Limb (tissue), 2 donors: ENCODE results near the gene STX2.
A peak's percentile ranks its signal among the peaks of the same experiment; 100 is the strongest.
"Not testable (repeated sequence)": the region's sequence is repeated elsewhere in the genome, so short reads cannot be mapped to it uniquely, and the experiment has no call there.

Experiments
- DNase-seq, 2 donors: peaks; one replicate each; pipeline ENCODE4 v3.0.0-alpha.2; 2016; ENCODE audit errors: extremely low spot score in 2 of 2

The STX2 gene

GRCh38 chr12:130800312-130800711 lies 38.7 kb downstream of the STX2 start:
- DNase-seq = no peak

- DNase-seq = no peak
These were observed 40.0 kb downstream of the STX2 start for GRCh38 chr12:130799051-130799450.

- no peak for DNase-seq
These were observed 41.9 kb downstream of the STX2 start for GRCh38 chr12:130796985-130797686.

- DNase-seq = no peak
These were observed 43.1 kb downstream of the STX2 start for GRCh38 chr12:130795906-130796305.

- no peak for DNase-seq
These were observed 45.5 kb downstream of the STX2 start for GRCh38 chr12:130793554-130793849.

GRCh38 chr12:130792821-130793553 lies 46.1 kb downstream of the STX2 start:
- no peak for DNase-seq

- no peak for DNase-seq
These were observed 47.4 kb downstream of the STX2 start for GRCh38 chr12:130791629-130792028.

- DNase-seq = no peak
These were observed 50.5 kb downstream of the STX2 start for GRCh38 chr12:130788515-130788914.

GRCh38 chr12:130787445-130788410 lies 51.3 kb downstream of the STX2 start:
- DNase-seq = no peak

GRCh38 chr12:130787041-130787440 lies 52.0 kb downstream of the STX2 start:
- DNase-seq = no peak

- no peak for DNase-seq
These were observed 55.8 kb downstream of the STX2 start for GRCh38 chr12:130783110-130783715.

GRCh38 chr12:130782245-130782644 lies 56.8 kb downstream of the STX2 start:
- DNase-seq = not testable (repeated sequence)

- DNase-seq = no peak
These were observed 58.0 kb downstream of the STX2 start for GRCh38 chr12:130780880-130781575.

- DNase-seq = no peak
These were observed 58.7 kb downstream of the STX2 start for GRCh38 chr12:130780325-130780724.

GRCh38 chr12:130778776-130779175 lies 60.3 kb downstream of the STX2 start:
- DNase-seq = no peak

GRCh38 chr12:130776857-130777339 lies 62.2 kb downstream of the STX2 start:
- no peak for DNase-seq

GRCh38 chr12:130775953-130776856 lies 62.8 kb downstream of the STX2 start:
- peak; percentile 52 to 63 for DNase-seq

- no peak for DNase-seq
These were observed 68.5 kb downstream of the STX2 start for GRCh38 chr12:130770413-130771028.

- DNase-seq = no peak
These were observed 70.9 kb downstream of the STX2 start for GRCh38 chr12:130768120-130768519.
